Stimulated activated naive CD4-positive, alpha-beta T cell treated with Interleukin-2 at 50 U/mL for 16 hours (primary cell): ENCODE measurements around the gene SLC22A23.
"Not testable (repeated sequence)": the region's sequence is repeated elsewhere in the genome, so short reads cannot be mapped to it uniquely, and the experiment has no call there.

Source experiments
- DNase-seq: peaks from one replicate; lab custom pipeline; 2025; lab: John Stamatoyannopoulos, UW

SLC22A23 gene

DNA sequence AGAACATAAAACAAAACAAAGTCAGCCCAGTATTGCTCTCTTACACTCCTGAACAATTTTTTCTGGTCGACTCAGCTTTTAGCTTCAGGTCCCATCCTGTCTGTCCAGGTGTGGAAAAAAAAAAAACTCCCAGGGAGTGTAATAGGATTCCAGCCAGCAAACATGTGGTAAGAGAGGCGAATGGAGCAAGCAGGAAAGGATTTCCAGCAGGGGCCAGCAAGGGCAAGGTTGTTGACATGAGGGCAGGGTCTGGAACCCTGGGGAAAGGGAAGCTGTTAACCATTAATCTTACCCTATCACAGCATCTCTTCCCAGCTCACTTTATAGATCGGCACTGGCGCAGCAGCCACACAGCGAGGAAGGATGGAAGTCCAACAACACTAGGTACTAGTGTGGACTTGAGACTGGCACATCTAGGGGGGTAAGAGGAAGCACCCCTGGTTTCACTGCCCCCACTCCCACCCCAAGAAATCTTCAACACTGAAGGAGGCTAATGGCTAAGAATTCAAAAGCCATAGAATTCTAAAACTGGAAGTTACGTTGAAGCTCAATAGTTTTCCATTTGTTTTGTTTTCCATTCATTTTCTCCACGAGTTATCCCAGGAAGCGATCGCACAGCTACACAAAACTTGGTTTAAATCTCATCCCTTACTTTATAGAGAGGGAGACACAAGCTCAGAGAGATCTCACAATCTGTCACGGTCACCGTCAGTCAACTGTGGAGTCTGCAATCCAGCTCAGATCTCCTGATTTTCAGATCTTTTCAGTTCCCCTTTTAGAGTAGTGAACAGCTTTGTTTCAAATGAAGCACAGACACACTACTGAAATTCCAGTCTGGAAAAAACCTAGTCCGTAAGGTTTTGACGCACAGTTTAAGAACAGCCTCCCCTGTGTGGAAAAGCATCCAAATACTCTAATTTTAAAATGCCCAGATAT, 53.3 kb downstream of the SLC22A23 start:
- DNase-seq = no peak

DNA sequence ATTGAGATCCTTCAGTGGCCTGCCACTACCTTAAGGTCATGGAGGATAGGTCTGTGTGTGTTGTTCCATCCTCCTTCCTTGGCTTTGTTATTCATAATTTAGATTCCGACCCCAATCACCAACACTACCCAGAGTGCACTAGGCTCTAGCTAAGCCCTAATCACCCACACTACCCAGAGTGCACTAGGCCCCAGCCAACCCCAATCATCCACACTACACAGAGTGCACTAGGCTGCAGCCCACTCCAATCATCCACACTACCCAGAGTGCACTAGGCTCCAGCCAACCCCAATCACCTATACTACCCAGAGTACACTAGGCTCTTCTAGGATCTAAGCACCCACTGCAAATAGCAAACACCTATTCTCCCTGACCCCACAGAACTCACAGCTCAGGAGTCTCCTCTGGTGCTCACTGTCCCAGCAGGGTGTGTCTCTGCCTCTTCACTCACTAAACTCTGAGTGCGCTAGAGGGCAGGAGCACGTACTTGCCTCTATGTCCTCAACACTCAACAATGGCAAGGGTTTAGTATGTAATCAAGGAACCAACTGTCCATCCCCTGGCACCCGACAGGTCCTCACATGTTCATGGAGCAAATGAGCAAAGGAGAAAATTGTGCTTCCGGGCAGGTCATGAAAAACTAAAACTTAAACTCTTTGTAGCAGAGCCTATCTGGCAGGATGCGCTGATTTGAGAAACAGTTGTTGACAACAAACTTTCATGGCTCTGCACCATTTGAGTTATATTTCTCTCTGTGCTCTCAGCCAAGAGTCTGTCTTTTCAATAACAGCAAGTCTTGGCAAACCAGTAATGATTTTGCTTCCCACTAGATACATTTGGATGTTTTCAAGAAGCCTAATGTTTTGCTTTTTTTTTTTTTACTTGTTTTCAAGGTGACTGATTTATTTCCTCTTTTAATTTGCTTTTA, 54.3 kb downstream of the SLC22A23 start:
- DNase-seq = no peak

DNA sequence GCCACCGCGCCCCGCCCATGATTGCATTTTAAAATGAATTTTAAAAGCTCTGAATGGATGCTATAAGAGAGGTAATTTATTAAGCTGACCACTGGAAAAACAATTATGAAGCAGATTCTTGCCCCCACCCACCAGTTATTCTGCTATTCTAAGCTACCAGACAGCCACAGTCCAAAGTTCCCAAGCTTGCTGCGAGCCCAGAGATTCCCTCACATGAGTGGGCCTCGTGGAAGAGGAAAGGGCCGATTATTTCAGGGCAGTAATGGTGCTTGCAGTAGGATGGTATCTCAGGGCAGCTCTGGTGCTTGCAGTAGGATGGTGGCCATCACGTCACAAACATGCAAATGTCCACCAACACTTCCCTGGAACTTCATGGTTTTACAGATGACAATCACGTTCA, 56.7 kb downstream of the SLC22A23 start:
- no peak for DNase-seq

DNA sequence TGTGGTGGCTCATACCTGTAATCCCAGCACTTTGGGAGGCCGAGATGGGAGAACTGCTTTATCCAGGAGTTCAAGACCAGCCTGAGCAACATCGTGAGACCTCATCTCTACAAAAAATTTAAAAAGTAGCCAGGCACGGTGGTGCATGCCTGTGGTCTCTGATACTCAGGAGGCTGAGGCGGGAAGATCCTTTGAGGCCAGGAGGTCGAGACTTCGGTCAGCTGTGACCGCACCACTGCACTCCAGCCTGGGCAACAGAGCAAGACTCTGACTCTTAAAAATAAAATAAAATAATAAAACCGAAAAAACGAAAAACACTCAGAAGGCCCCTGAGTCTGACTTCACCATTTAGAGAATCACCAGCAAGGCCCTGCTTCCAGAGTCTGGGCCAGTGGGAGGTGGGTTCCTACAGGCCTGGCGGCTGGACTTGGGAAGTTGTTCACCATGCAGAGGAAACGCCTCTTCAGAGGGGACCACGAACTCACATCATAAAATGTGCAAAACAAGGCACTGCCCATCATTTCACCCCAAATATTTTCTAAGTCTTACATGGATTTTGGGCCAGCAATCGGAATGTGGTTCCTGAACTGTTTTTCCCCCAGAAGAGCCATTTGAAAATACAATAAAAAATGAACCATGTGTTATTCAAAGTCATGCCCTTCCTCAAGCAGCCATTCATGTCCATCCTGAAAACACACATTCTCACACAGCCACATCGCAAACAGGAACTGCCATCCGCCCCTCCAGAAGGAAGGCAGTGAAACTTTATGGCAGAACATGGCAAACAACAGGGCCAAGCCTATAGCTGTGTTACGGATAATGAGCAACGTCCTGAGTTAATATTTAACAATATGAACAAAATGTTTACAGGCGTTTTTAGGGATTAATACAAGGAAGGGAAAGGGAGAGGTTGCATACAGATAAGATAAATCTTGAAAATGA, 57.8 kb downstream of the SLC22A23 start:
- DNase-seq = no peak

DNA sequence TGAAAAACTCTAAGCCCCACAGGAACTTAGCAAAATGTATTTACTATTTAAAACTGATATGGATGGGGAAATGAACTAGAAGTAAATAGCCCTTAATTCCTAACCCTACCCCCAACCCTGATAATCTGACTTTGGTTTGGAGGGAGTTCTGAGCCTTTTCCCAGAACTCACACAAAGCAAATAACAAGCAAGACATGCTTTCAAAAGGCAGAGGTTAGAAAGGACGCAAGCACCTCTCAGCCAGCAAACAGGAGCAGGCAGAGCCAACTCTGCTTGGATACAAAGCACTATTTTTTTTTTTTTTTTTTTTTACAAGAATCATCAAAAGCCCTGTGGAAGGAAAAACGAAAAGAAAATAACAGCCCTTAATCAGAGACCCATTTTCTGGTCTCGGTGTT, 58.7 kb downstream of the SLC22A23 start:
- DNase-seq = no peak

DNA sequence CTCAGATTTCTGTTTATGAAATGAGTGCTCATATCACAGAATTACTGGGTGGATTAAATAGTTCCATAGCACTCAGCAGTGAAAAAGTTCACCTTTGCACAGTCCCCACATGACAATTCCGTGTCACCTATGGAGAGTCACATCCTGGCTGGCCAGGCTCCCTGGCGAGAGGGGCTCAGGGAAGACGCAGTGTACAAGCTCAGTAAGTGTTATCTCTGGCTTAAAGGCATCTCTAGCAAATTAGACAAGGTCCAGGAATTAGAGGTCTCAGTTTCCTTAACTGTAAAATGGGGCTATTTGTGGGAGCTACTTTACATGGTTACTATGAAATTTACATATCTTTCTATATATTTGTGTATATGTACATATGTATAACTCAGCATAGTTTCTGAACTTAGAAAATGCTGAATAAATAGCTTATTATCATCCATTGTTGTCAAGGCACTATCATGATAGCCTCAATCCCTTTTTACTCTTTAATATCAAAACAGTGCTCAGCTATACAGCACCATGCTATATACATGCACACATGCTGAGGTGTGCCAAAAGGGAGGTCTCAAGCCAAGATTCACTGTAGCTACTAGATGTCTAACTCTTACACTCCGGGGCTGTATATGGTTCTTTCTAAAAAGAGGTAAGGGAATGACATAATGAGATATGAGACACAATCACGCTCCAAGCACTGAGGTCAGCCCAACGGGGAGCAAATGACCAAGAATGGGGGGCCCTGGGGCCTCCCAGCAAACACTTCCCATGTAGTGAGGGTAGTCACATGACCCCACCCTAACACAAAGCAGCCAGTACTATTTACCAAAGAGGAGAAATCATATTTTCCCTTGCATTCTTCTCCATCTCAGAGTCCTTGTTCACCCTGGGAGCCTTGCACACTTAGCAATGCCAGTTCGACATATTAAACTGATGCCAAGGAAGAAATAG, 59.4 kb downstream of the SLC22A23 start:
- no peak for DNase-seq

DNA sequence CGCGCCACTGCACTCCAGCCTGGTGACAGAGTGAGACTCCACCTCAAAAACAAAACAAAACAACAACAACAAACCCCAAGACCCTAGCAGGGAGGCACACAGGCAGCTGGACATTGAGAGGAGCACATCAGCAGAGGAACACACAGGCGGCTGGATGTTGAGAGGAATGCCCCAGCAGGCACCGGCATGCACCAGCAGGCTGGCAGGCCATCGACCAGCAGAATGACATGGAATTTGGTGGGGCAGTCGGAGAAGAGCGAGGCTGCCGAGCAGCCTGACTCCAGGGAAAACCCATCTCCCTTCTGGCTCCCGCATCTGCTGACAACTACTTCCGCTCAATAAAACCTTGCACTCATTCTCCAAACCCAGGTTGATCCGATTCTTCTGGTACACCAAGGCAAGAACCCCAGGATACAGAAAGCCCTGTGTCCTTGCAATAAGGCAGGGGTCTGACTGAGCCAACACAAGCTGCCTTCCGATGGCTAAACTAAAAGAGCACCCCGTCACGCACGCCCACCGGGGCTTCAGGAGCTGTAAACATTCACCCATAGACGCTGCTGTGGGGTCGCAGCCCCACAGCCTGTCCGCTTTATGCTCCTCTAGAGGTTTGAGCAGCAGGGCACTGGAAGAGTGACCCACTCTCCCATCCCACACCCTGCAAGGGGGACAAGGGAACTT, 60.2 kb downstream of the SLC22A23 start:
- no peak for DNase-seq

DNA sequence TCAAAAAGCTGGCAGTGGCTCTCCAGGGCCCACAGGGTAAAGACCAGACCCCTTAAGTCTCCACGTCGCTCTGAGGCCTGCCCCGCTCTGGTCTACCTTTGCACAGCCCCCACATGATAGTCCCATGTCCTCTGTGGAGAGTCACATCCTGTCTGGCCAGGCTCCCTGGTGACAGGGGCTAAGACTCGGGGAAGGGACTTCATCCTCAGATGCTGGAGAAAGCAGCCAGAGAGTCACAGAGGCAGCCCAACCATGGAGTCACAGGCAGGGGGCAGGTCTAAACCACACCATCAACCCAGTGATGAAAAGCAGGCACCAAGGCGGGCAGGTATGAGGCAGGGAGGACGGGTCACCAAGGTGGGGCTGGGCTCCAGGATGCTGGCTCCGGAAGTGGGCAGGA, 62.2 kb downstream of the SLC22A23 start:
- DNase-seq = no peak

DNA sequence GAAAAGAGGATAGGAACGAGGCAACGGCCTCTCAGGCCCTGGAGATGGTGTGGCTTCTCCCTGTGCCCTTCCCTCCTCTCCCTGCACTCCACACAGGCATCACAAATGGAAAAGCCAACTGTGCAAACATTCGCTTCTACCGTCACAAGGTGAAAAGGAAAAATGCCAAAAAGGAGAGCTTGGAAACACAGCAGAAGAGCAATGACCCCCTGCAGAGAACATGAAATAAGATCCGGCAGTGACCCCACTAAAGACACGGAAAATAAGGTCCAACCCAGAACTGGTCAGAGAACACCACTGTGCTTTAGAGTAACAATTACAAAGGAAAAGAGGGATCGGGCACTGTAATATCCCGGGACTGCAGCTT, 63.0 kb downstream of the SLC22A23 start:
- DNase-seq = no peak

DNA sequence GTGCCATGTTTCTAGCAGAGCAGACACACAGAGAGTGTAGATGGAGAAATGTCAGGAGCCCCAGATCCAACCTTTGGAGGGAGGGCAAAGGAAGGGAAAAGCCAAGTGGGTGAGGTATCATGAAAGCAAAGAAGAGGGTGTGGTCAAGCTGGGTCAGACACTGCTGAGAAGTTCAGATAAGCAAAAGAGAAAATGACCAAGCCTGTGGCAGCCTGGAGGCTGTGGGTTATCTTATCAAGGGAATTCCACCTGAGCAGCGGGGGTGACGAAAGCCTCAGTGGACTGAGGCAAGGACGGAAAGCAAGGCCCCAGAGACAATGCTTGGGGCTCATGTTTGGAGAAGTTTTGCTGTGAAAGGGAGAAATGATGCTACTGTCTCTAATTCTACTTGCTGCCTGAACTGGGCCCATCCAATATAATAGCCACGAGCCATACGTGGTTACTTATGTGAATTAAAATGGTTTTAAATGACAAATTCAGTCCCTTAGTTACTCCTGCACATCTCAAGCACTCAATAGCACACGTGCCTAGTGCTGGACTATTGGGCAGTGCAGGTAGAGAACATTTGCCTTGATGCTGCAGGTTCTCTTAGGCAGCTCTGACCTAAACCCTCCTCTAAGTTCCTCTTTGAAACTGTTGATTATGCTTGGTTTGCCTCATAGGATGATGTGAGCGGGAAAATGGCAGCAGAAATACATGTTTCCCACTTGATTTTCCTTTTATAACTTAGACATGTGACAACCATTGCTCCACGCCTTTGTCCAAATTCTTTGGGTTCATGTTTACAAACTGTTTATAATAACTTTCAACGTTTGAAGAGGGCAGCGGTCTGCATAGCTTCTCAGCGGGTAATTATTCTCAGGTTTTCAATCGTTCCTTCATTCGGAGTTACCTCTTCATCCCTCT, 63.7 kb downstream of the SLC22A23 start:
- no peak for DNase-seq

DNA sequence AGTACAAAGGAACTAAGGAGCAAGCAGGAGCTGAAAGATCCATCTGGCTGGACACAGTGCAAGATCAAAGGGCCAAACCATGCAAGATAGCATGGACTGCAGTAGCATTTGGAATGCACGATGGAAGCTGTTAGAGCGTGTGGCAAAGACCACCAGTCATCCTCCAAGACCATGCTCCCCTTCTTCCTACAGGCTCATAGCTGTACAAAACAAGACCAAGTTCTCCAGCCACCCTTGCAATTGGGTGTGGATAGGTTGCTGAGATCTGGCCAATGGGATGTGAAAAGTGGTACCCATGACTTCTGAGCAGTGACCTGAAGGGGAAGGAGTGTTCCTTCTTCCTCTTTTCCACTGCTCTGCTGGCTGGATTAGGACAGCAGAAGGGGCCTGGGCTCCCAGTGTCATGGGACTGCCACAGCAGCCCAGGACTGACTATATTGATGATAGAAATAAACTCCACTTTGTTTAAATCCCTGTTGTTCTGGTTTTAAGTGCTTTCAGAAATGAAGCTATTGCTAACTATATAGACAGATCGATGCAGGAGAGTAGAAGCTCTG, 64.9 kb downstream of the SLC22A23 start:
- no peak for DNase-seq

DNA sequence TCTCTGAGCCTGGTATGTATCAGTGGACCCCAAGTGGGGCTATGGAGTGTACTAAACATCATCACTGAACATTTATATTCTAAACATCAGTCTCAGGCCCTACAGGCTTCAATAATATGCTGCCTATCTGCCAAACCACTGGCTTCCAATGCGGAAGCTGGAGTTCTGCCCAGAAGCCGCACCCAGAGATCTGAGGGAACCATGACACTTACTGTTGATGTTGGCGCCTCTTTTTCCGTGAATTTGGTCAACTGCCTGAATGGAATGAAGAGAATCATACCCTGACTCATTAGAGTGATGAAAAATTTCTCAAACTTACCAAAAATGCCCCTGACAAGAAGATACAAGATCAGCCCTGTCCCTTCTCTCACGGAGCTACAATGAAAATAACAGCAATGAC, 66.2 kb downstream of the SLC22A23 start:
- DNase-seq = no peak

DNA sequence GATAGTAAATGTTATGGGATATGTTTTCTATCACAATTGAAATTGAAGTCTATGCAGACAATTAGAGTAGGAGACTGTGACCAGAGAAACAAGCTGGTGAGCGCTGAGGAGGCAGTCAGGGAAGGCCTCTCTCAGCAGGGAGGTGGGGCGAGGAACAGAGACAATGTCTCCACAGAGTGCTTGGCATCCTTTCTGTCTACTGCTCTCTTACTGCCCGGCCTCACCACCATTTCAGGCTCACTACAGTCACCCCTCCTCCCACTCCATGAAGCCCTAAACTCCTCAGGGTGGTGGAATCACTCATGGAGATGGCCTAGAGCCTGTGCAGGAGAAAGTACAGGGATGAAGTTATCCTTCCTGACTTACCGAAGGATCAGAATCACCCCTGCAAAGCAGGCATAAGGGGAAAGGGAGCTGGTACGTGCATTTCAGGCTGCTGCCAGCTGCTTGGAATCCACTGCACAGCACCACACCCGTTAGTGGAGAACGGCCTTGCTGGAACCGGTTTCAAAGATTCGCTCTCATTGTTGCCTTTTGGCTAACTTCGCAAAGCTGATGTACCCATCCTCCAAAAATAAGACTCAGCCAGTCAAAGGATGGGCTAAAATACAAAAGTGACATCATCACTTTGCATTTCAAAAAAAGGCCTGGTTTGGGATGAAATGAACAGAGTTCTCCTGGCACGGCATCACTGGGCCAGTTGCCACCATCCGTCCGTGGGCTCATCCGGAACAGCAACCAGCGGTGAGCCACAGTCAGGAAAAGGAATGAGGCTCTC, 67.3 kb downstream of the SLC22A23 start:
- DNase-seq = no peak

DNA sequence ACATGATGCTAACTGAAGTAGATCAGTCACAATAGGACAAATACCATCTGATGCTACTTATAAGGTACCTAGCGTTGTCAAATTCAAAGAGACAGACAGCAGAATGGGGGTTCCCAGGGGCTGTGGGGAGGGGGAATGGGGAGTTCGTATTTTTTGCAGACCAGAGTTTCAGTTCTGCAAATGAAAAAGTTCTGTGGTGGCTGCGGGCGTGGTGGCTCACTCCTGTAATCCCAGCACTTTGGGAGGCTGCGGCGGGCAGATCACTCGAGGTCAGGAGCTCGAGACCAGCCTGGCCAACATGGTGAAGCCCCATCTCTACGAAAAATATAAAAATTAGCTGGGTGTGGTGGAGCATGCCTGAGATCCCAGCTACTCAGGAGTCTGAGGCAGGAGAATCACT, 68.1 kb downstream of the SLC22A23 start:
- no peak for DNase-seq

DNA sequence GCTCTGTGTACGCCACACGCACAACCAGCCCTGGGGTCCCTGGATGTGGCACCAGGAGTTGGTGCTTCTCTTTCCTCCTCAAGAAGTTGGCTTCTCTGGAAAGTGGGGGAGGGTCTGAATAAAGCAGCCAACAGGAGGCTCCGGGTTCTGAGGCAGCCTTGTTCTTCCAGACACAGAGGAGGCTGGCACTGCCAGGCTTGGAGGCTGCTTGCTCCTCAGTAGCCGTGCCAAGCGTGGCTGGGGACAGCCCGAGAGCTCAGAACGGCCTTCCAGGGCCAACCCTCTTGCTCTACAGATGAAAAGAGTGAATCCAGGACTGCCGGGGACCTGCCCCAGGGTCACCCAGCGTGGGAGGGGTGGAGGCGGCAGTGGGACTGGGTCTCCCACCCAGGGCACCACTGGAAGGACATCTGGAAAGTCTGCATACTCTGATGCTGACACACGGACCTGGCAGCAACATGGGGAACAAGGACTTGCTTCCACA, 70.4 kb downstream of the SLC22A23 start:
- no peak for DNase-seq

DNA sequence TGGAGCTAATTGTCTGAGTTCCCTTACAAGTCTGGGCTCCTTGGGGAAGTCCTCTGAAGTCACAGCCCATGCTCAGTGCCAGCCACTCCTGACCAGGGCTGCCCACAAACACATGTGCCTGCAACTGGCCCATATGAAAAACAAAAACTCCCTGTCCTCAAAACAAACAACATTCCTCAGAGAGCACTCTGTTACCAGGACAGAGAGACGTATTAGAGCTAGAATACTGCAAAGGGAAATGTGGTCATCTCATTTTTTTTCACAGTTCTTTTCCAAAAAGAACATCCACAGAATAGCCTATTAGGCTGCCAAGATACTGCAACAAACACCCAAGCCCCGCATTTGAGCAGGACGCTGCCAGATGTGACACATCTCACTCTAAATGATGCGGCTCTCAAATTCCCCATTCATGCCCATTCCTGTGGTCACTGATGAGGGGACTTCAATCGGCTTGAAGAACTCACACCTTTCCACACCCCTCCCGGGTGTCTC, 71.1 kb downstream of the SLC22A23 start:
- no peak for DNase-seq

DNA sequence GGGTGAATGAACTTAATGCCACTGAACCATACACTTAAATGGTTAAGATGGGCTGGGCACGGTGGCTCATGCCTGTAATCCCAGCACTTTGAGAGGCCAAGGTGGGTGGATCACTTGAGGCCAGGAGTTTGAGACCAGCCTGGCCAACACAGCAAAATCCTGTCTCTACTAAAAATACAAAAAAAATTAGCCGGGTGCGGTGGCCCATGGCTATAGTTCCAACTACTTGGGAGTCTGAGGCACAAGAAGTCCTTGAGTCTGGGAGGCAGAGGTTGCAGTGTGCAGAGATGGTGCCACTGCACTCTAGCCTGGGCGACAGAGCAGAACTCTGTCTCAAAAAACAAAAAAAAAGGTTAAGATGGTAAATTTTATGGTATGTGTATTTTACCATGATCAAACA, 71.7 kb downstream of the SLC22A23 start:
- not testable (repeated sequence) for DNase-seq
